Panc1 (cell line): Measurements from ENCODE around the gene SGSM1. TPM values are rescaled to one million over a fixed set of nuclear protein-coding genes. Genes with fewer than 3 reads are reported as not detected.

Source experiments
- ATAC-seq: fragments of 200-7000 bp; cut with Tn5 transposase; 2 replicates; pipeline ENCODE4 v1.9.1; 2020; ENCODE audit warnings: mild to moderate bottlenecking, moderate library complexity
- BruUV-seq: library from RNA; stranded (reverse); fragments of 400-500 nt; replicated peaks from 2 replicates; lab custom pipeline; 2021; lab: Mats Ljungman, UMichigan
- CTCF ChIA-PET: fragments of 300-600 bp; sonication (Branson Sonifier 250); formaldehyde crosslinking; loops from one replicate; lab custom pipeline; 2022; ENCODE audit warnings: antibody characterized with exemption; lab: Charles Lee
- POLR2A ChIA-PET: fragments of 300-600 bp; sonication (Branson Sonifier 250); formaldehyde crosslinking; loops from one replicate; lab custom pipeline; 2022; ENCODE audit warnings: antibody characterized with exemption; lab: Charles Lee
- DNase-seq: peaks from one replicate; pipeline ENCODE4 v3.0.0-alpha.2; 2010; ENCODE audit warnings: low read depth, low spot score
- H3K27ac ChIP-seq: 2 replicates; pipeline ENCODE4 v1.5.1; 2011; ENCODE audit warnings: mild to moderate bottlenecking, low read length, inconsistent platforms
- H3K27me3 ChIP-seq: fragments of 200-500 bp; sonication (Bioruptor generic); 2 replicates; pipeline ENCODE4 v1.6.0; 2014; ENCODE audit warnings: low read length, inconsistent platforms; ENCODE audit not compliant: control insufficient read depth, insufficient read depth
- H3K36me3 ChIP-seq: fragments of 200-500 bp; sonication (Bioruptor generic); 2 replicates; pipeline ENCODE4 v1.5.1; 2014; ENCODE audit warnings: inconsistent platforms, mild to moderate bottlenecking, low read length, moderate library complexity; ENCODE audit not compliant: control insufficient read depth, insufficient read depth
- H3K4me1 ChIP-seq: 2 replicates; pipeline ENCODE4 v1.5.1; 2011; ENCODE audit warnings: inconsistent platforms, mild to moderate bottlenecking, low read length, moderate library complexity; ENCODE audit not compliant: control insufficient read depth, insufficient read depth
- H3K4me3 ChIP-seq, 2 experiments: 2 replicates each; pipeline ENCODE4 v1.5.1; 2011 to 2012; ENCODE audit warnings: low read depth in 2 of 2, low read length in 2 of 2, mild to moderate bottlenecking in 2 of 2, inconsistent platforms in 1 of 2, moderate library complexity in 1 of 2
- H3K9me3 ChIP-seq: fragments of 200-500 bp; sonication (Bioruptor generic); 2 replicates; pipeline ENCODE4 v1.5.1; 2014; ENCODE audit warnings: low read depth, mild to moderate bottlenecking, inconsistent platforms, low read length, moderate library complexity; ENCODE audit not compliant: control insufficient read depth, insufficient read depth
- CTCF ChIP-seq: fragments of 450-650 bp; IDR thresholded peaks from 2 replicates; pipeline ENCODE4 v1.5.1; 2017; ENCODE audit warnings: mild to moderate bottlenecking
- POLR2AphosphoS5 ChIP-seq: IDR thresholded peaks from 2 replicates; pipeline ENCODE4 v1.6.1; 2012; ENCODE audit warnings: mild to moderate bottlenecking, low read depth, low read length, moderate library complexity
- REST ChIP-seq, 2 experiments: IDR thresholded peaks; 2 replicates each; pipeline ENCODE4 v1.6.1; 2011 to 2012; ENCODE audit warnings: low read depth in 2 of 2, control low read depth in 1 of 2, low read length in 1 of 2, mild to moderate bottlenecking in 1 of 2, moderate library complexity in 1 of 2; ENCODE audit not compliant: insufficient read depth in 1 of 2
- SIN3A ChIP-seq: IDR thresholded peaks from 2 replicates; pipeline ENCODE4 v1.6.1; 2012; ENCODE audit warnings: low read depth, mild to moderate bottlenecking, low read length, moderate library complexity, borderline replicate concordance; ENCODE audit not compliant: insufficient read depth
- TCF7L2 ChIP-seq: IDR thresholded peaks from 2 replicates; pipeline ENCODE4 v1.6.1; 2011; ENCODE audit warnings: mild to moderate bottlenecking, low read depth, low read length, inconsistent platforms
- in situ Hi-C: cut with HindIII; loops from 2 replicates; pipeline ENCODE4 v1.10.0; 2016; ENCODE audit warnings: low sequenced_read_pairs, low pct_unique_long_range_greater_than_20kb
- intact Hi-C: fragments of 100-400 bp; cut with micrococcal nuclease; formaldehyde crosslinking; loops from one replicate; pipeline ENCODE4 v1.10.0; 2022; ENCODE audit not compliant: unreplicated experiment
- total RNA-seq: library from RNA; stranded (reverse); gene quantifications from one replicate; pipeline ENCODE4 v1.2.1, GENCODE V29; 2021; ENCODE audit not compliant: unreplicated experiment

SGSM1 gene
- total RNA-seq, 1 experiment from 2014 or later: 1.6 TPM

GRCh38 chr22:24859587-24859986, 53.6 kb downstream of the SGSM1 start:
- no TSS peak for BruUV-seq
- no peaks in the 10 kb centered on the region for H3K36me3 ChIP-seq
- no peak overlapping the region for H3K27ac ChIP-seq
- no peak overlapping the region for H3K4me3 ChIP-seq
- ChIA-PET POLR2A (no interaction called here), CTCF (no interaction called here)
- H3K9me3 ChIP-seq: no peaks in the 10 kb centered on the region
- no peaks in the 10 kb centered on the region for H3K27me3 ChIP-seq
- no peaks in the 10 kb centered on the region for H3K4me1 ChIP-seq
- DNase-seq (no peak), ATAC-seq (no peak)
- TF ChIP-seq REST (IDR thresholded peaks at IDR 0.05; ENCODE audit: insufficient read depth in 1 of 2, low read depth in 2 of 2, low read length in 1 of 2) (no peak), POLR2AphosphoS5 (no peak), CTCF (no peak), SIN3A (no peak), TCF7L2 (no peak)
- in situ Hi-C loops (no loop called here), intact Hi-C loops (no loop called here)

- no peak for TF ChIP-seq TCF7L2
- TF ChIP-seq SIN3A: no peak
- TF ChIP-seq REST (IDR thresholded peaks at IDR 0.05; ENCODE audit: insufficient read depth in 1 of 2, low read depth in 2 of 2, low read length in 1 of 2): no peak
- TF ChIP-seq CTCF: no peak
- no peak for TF ChIP-seq POLR2AphosphoS5
- in situ Hi-C loops: no loop called here
Measured at GRCh38 chr22:24865508-24865907, 59.5 kb downstream of the SGSM1 start.

More at GRCh38 chr22:24865508-24865907, 59.5 kb downstream of the SGSM1 start:
- Histone ChIP-seq H3K36me3 (no peaks in the 10 kb centered on the region), H3K27me3 (no peaks in the 10 kb centered on the region), H3K4me3 (no peak overlapping the region), H3K27ac (no peak overlapping the region), H3K4me1 (no peaks in the 10 kb centered on the region), H3K9me3 (no peaks in the 10 kb centered on the region)
- DNase-seq (no peak), ATAC-seq (no peak)
- BruUV-seq: no TSS peak
- CTCF ChIA-PET: no interaction called here
- POLR2A ChIA-PET: no interaction called here
- intact Hi-C loops: no loop called here
